ENCODE results near the gene RIMBP2. TPM values are rescaled to one million over a fixed set of nuclear protein-coding genes. Genes with fewer than 3 reads are reported as not detected.

Gene RIMBP2
- total RNA-seq, 4 donors from 2014 or later, result 0.83 to 1.8 (median 1.4) TPM

GRCh38 chr12:130495156-130495555 is 220.9 kb downstream of the RIMBP2 start:
- no peak overlapping the region for H3K4me3 ChIP-seq
- no peaks in the 10 kb centered on the region for H3K36me3 ChIP-seq
- 94% methylated on average over 8 of the region's 8 CpGs for WGBS
- H3K9me3 ChIP-seq, result no peaks in the 10 kb centered on the region
- no peak overlapping the region for H3K27ac ChIP-seq (replicated peaks in 1 of 4)
- H3K4me1 ChIP-seq, result peaks cover 0 to 11% (median 9%) of the 10 kb centered on the region in 4 donors
- H3K27me3 ChIP-seq, result peaks cover 0 to 23% (median 0%) of the 10 kb centered on the region in 4 donors
- intact Hi-C loops (cut with DNase I), result no loop called here
- TF ChIP-seq EP300 (IDR thresholded peaks at IDR 0.05), result no peak
- no peak for TF ChIP-seq POLR2A (IDR thresholded peaks at IDR 0.05; ENCODE audit: low read depth)
- no peak for TF ChIP-seq CTCF (IDR thresholded peaks at IDR 0.05)
- no peak for TF ChIP-seq POLR2AphosphoS5 (IDR thresholded peaks at IDR 0.05)
- DNase-seq (ENCODE audit: extremely low spot score), result no peak

GRCh38 chr12:130494736-130495135 is 221.4 kb downstream of the RIMBP2 start:
- Histone ChIP-seq H3K4me1 (peaks cover 0 to 11% (median 9%) of the 10 kb centered on the region in 4 donors), H3K9me3 (no peaks in the 10 kb centered on the region), H3K27me3 (peaks cover 0 to 23% (median 0%) of the 10 kb centered on the region in 4 donors), H3K4me3 (no peak overlapping the region), H3K27ac (replicated peaks in 1 of 4) (no peak overlapping the region), H3K36me3 (no peaks in the 10 kb centered on the region)
- intact Hi-C loops (cut with DNase I), result no loop called here
- no peak for DNase-seq (ENCODE audit: extremely low spot score)
- TF ChIP-seq POLR2AphosphoS5 (IDR thresholded peaks at IDR 0.05) (no peak), EP300 (IDR thresholded peaks at IDR 0.05) (no peak), CTCF (IDR thresholded peaks at IDR 0.05) (no peak), POLR2A (IDR thresholded peaks at IDR 0.05; ENCODE audit: low read depth) (no peak)
- 93% methylated on average over 8 of the region's 8 CpGs for WGBS

DNA sequence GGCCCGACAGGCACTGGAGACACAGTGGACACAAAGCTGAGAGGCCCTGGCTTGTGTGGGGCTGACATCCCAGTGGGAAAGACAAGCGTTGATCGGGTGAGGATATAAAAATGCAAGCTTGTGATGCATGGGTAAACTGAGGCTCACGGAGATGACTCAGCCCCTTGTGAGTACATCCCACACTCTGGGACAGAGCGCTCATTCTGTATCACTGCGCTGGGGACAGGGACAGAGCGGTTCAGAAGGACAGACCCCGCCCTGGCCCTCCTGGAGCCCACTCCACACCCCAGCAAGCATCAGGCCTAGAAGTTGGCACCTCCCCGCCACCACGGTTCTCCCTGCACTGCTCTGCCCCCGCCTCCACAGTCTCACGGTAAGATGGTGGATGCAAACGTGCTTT is 222.1 kb downstream of the RIMBP2 start:
- peaks cover 0 to 11% (median 9%) of the 10 kb centered on the region in 4 donors for H3K4me1 ChIP-seq
- TF ChIP-seq POLR2AphosphoS5 (IDR thresholded peaks at IDR 0.05) (no peak), EP300 (IDR thresholded peaks at IDR 0.05) (no peak), CTCF (IDR thresholded peaks at IDR 0.05) (no peak), POLR2A (IDR thresholded peaks at IDR 0.05; ENCODE audit: low read depth) (no peak)
- H3K4me3 ChIP-seq, result no peak overlapping the region
- no peaks in the 10 kb centered on the region for H3K36me3 ChIP-seq
- H3K27me3 ChIP-seq, result peaks cover 0 to 29% (median 0%) of the 10 kb centered on the region in 4 donors
- 96% methylated on average over 10 of the region's 13 CpGs for WGBS
- intact Hi-C loops (cut with DNase I), result no loop called here
- no peak for DNase-seq (ENCODE audit: extremely low spot score)
- no peaks in the 10 kb centered on the region for H3K9me3 ChIP-seq
- no peak overlapping the region for H3K27ac ChIP-seq (replicated peaks in 1 of 4)

DNA sequence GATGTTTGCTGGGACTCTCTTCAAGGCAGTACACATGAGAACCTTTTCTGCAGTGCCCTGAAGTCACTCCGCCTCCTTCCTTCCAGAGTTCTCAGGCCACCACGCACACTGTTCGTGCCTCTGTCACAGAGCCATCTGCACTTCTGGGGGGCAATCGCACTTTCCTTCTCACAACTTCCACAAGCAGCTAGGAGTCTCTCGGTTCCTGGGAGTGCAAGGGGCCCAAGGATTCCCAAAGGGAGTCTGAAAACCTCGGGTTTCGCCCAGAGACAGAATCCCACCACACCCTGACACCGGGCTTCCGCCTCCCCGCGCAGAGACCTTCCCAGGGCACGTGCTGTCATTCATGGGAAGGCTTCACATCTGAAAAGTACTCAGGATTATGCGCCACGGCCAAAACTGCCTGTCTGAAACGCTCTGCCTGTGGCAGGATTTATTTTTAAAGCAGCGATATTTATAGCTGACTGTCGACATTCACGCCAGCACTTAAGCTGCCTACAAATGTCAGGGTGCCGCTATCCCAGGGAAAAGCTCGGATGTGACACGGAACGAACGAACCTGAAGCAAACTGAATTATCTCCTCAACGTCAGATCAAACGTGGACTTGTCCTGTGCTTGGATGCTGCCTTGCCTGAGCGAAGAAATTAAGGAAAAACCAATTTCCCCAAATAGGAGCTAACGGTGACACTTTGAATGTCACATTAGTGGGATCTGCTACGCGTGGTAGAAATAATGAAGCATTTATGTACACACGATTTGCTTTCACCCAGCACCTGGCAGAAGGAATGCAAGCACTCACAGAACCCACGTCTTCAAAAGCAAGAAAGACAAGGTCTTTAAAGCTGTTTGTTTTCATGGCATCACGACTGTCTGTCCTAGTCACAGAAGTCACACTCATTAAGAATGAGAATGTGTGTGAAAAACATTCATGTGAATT is 224.4 kb downstream of the RIMBP2 start:
- 32% methylated on average over 32 of the region's 32 CpGs for WGBS
- Histone ChIP-seq H3K36me3 (no peaks in the 10 kb centered on the region), H3K4me3 (no peak overlapping the region), H3K27ac (replicated peaks in 1 of 4) (no peak overlapping the region), H3K27me3 (peaks cover 0 to 46% (median 0%) of the 10 kb centered on the region in 4 donors), H3K4me1 (peaks cover 0 to 11% (median 9%) of the 10 kb centered on the region in 4 donors), H3K9me3 (no peaks in the 10 kb centered on the region)
- TF ChIP-seq POLR2A (IDR thresholded peaks at IDR 0.05; ENCODE audit: low read depth), result no peak
- no peak for TF ChIP-seq POLR2AphosphoS5 (IDR thresholded peaks at IDR 0.05)
- TF ChIP-seq EP300 (IDR thresholded peaks at IDR 0.05), result no peak
- TF ChIP-seq CTCF (IDR thresholded peaks at IDR 0.05), result no peak
- DNase-seq (ENCODE audit: extremely low spot score), result no peak
- intact Hi-C loops (cut with DNase I), result no loop called here
